HG02852 (cell line): ENCODE data around the gene WDR41.

Experiments
- ATAC-seq: cut with Tn5 transposase; IDR thresholded peaks from one replicate; pipeline ENCODE4 v1.9.1; 2021; ENCODE audit warnings: mild to moderate bottlenecking, moderate library complexity; ENCODE audit not compliant: unreplicated experiment

The WDR41 gene

DNA sequence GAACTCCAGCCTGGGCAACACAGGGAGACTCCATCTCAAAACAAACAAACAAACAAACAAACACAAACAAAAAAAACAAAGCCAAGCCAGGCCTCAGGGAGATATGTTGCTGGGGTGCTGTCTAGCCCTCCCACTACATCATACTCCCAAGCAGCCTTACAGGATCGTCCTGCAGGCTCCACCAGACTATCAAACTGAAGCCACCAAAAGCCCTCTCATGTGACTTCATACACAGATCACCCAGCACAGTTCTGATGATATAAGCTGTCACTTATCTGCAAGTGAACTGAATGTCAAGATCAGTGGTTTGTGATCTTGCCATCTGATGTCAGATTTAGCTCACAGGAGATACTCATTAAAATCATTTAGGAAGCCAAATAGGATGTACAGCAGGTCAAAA lies 43.3 kb downstream of the WDR41 start:
- ATAC-seq, result no peak

DNA sequence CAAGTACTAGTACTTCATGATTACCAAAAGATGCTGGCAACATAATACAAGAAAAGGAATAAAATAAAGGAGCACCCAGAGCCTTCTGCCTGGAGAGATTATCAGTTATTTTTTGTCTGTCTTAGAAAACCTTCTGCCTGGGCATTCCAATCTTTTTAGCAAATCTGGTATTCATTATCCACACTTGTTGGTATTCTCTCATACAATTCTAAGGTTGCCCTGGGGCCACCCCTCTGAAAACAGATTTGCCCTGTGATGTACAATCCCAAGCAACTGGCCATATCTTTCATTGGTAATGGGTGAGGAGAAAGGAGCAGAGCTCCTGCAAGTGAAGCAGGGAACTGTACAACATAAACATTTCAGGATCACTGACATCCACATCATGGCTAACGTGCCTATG lies 47.8 kb downstream of the WDR41 start:
- ATAC-seq, result no peak

GRCh38 chr5:77443670-77444069 lies 48.4 kb downstream of the WDR41 start:
- no peak for ATAC-seq

DNA sequence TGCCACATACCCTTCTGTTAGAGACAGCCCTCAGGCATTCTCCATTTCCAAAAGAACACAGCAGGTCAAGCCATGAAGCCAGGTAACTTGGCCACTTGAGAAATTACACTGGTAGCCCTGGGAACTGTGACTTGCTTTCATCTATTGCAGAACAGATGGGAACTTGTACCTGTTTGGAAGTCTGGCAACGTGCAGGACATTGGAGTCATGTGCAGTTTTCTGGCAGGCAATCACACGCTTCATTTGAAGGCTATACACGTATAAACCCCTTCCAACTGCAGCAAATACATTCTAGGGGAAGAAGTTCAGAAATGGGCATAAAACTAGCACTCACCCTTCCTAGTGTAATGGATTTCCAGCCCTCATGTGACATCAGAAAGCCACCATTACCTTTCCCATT lies 54.0 kb downstream of the WDR41 start:
- ATAC-seq, result no peak

DNA sequence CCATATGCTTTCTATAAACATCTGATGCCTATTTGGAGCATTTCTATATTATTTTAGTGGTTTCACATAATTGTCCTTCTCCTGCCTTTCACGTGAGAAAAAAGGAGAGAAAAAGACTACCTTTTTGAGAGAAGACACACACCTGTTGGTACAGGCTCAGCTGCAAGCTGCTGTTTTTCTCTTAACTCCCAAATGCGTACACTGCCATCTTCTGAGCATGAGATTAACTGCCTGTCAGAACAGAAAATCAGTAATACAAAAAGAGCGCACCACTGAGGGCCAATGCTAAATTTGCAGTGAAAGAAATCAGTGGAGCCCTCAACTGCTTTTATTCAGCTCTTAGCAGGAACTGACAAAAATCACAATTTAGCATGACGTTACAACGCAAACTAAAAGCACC lies 54.9 kb downstream of the WDR41 start:
- no peak for ATAC-seq

GRCh38 chr5:77431719-77432118 lies 60.4 kb downstream of the WDR41 start:
- no peak for ATAC-seq

GRCh38 chr5:77431286-77431685 lies 60.8 kb downstream of the WDR41 start:
- no peak for ATAC-seq

GRCh38 chr5:77430726-77431125 lies 61.4 kb downstream of the WDR41 start:
- no peak for ATAC-seq

DNA sequence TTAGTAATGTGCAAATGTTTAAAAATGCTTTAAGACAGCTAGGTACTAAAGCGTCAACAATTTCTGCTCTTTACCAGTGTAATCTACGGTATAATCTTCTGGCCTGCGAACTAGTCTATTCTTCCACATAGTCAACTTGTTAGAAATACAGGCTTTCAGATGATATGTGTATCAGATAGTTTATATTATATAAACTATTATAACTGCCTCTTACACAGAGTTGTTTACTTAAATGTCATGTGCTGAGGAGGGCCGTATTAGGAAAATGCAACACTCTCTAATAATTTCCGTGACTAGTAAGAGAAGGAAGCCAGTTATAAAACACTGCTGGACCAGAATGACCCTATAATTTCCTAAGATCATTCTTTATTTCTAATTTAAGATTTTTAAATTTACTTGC lies 63.6 kb downstream of the WDR41 start:
- no peak for ATAC-seq

DNA sequence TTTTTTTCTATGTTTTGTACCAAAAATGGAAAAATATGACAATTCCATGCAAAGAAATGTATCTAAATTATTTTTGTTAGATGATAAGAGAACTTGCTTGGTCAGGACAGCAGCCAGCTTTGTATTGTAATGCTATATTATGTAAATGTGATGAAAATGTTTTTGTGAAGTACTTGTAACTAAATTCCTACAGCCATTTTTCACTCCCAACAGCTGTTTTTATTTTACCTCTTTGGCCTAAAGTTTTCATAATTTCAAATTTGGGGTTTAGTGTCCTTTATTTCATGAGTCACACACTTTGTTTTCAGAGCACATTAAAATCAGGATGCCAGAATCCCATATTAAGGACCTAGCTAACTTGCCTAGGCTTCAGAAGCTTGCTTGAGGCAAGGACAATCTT lies 64.1 kb downstream of the WDR41 start:
- no peak for ATAC-seq

GRCh38 chr5:77426670-77427069 lies 65.4 kb downstream of the WDR41 start:
- ATAC-seq, result no peak

DNA sequence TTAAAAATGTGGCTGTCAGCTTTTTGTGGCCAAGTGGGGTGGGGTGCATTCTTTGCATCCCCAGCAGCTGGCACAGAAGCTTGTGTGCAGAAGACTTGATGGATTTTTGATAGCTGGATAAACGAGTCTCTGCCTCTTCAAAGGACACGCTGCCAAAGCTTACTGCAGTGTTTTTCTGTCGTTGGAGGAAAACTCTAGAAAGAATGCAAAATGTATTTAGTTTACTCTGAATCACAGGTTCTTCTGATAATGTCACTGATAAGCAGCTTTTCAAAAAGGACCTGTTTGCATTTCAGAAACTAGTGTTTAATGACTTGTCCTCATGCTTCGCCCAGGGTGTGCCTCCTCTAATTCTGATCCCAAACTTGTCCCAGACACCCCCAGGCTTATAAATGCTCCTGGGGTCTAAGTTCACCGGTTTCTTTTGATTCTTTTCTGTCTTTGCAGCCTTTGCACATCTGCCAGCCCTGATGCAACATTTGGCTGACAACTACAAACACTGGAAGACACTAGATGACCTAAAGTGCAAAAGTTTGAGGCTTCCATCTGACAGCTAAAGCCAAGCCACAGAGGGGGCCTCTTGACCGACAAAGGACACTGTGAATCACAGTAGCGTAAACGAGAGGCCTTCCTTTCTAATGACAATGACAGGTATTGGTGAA lies 66.0 kb downstream of the WDR41 start:
- no peak for ATAC-seq

DNA sequence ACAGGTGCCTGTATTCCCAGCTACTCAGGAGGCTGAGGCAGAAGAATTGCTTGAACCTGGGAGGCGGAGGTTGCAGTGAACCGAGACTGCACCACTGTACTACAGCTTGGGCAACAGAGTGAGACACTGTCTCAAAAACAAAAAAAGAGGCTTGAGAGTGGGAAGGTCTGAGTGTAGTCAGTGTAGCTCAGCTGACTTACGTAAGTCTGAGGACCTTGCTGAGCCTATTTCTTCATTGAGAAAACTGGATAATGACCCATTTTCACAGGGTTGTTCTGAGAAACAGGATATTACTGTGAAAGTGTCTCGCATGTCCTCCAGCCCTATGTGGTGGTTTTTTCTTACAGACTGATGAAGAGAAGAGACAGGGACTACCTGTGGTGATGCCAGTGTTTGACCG lies 66.7 kb downstream of the WDR41 start:
- ATAC-seq, result no peak

DNA sequence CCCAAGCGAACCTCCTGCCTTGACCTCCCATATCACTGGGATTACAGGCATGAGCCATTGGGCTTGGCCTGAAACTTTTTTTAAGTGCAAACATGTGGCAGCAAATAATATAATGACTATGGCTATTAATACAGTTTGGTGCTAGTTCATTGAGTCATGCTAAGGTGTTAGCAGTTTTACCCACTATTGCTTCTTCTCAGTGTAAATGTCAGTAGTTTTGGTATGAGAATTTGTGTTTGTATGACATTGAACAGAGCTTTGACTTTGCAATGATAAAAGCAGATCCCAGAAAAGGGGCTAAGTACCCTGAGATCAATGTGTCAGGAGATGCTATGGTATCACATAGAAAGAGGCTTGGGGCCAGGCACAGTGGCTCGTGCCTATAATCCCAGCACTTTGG lies 67.2 kb downstream of the WDR41 start:
- ATAC-seq, result no peak

DNA sequence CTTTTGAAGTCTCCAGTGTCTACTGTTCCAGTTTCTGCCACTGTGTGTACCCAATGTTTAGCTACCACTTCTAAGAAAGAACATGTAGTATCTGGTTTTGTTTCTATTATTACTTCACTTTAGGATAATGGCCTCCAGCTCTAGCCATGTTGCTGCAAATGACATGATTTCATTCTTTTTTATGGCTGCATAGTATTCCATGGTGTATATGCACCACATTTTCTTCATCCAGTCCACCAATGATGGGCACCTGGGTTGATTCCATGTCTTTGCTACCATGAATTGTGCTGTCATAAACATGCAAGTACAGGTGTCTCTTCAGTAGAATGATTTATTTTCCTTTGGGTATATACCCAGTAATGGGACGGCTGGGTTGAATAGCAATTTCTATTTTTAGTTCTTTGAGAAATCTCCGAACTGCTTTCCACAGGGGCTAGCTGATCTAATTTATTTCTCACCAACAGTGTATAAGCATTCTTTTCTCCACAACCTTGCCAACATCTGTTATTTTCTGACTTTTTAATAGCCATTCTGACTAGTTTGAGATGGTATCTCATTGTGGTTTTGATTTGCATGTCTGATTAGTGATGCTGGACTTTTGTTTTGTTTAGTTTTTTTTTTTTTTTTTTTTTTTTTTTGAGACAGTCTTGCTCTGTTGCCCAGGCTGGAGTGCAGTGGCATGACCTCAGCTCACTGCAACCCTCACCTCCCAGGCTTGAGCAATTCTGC lies 68.9 kb downstream of the WDR41 start:
- ATAC-seq, result no peak

- ATAC-seq, result no peak
These were observed 71.2 kb downstream of the WDR41 start for GRCh38 chr5:77420940-77421339.

- ATAC-seq, result no peak
These were observed 72.2 kb downstream of the WDR41 start for GRCh38 chr5:77419644-77420582.

GRCh38 chr5:77418601-77419581 lies 73.2 kb downstream of the WDR41 start:
- no peak for ATAC-seq

- ATAC-seq, result no peak
These were observed 74.0 kb downstream of the WDR41 start for GRCh38 chr5:77418162-77418561.

- ATAC-seq, result no peak
These were observed 79.1 kb downstream of the WDR41 start for GRCh38 chr5:77413049-77413448.
